GF-D8 (cell line): ENCODE measurements around the gene ROPN1B.
A peak's percentile ranks its signal among the peaks of the same experiment; 100 is the strongest.
"Not testable (repeated sequence)": the region's sequence is repeated elsewhere in the genome, so short reads cannot be mapped to it uniquely, and the experiment has no call there.

Experiments used
- DNase-seq: peaks from one replicate; lab custom pipeline; 2025; lab: John Stamatoyannopoulos, UW

ROPN1B gene

DNA sequence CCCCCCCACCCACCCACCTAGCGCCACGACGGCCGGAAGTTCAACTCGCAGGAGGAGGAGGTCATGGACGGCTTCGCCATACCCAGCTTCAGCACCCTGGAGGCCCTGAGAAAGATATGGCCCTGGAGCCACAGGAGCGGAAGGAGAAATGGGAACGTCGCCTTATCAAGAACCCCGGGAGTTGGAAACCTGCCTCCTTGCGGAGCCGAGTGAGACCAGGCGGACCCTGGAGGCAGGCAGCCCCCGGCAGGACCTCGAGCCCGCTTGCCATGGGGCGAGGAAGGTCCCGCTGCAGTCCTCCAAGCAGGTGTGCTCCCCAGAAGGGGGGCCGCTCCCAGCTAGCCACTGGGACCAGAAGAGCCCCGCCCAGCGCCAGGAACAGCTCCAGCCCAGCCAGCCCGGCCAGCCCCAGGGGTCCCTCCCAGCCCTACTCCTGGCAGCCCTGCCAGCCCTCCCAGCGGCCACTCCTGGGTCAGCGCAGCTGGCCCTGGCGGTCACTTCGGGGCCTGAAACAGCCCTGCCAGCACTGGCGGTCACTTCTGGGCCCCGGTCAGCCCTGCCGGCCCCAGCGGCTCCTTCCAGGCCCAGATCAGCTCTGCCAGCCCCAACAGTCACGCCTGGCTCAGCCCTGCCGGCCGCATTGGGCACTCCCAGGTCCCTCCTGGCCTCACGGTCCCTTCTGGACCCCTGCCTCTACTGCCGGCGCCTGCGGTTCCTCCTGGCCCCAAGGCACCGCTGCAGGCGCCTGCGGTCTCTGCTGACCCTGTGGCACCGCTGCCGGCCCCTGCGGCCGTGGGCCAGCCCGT lies 10.3 kb upstream of the ROPN1B start:
- no peak for DNase-seq

- no peak for DNase-seq
These were observed 9.5 kb upstream of the ROPN1B start for GRCh38 chr3:125959317-125960065.

DNA sequence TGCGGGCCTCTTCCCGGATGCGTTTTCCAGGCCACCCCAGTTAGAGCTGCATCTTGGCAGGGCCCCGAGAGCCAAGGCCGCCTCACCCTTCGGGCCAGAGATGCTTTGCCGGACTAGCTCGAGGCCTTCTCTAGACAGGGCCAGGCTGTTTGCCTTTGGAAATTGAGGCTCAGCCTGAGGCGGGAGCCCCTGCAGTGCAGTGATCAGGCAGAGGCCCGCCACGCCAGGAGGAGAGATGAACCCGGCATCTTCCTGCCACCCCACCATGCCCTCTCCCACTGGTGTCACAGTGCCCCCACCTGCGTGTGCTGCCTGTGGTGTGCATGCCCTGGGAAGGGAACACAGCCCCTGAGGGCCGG lies 8.9 kb upstream of the ROPN1B start:
- no peak for DNase-seq

- no peak for DNase-seq
These were observed 8.3 kb upstream of the ROPN1B start for GRCh38 chr3:125960456-125961288.

GRCh38 chr3:125961289-125961589 lies 7.7 kb upstream of the ROPN1B start:
- no peak for DNase-seq

DNA sequence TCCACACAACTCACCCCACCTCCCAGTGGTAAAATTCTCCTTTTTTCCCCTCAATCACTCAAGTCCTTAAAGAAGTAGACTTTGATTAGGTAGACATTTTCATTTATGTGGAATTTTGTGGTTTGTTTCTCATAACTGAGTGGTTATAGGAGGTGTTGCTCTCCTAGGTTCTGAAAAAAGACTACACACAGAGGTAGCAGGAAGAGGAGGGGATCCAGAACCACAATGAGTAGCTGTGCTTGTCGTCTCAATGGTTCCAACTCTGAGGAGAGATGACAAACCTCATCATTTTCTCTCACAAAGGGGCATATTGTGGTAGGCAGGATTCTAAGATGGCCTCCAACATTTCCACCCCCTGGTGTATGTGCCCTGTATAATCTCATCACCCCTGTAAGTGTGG lies 5.1 kb upstream of the ROPN1B start:
- DNase-seq: not testable (repeated sequence)

- DNase-seq: no peak
These were observed 3.5 kb upstream of the ROPN1B start for GRCh38 chr3:125965505-125965904.

- no peak for DNase-seq
These were observed 1.8 kb upstream of the ROPN1B start for GRCh38 chr3:125967156-125967555.

GRCh38 chr3:125968121-125968520 lies 857 bp upstream of the ROPN1B start:
- not testable (repeated sequence) for DNase-seq

GRCh38 chr3:125971997-125972944 lies 3.3 kb downstream of the ROPN1B start:
- not testable (repeated sequence) for DNase-seq

DNA sequence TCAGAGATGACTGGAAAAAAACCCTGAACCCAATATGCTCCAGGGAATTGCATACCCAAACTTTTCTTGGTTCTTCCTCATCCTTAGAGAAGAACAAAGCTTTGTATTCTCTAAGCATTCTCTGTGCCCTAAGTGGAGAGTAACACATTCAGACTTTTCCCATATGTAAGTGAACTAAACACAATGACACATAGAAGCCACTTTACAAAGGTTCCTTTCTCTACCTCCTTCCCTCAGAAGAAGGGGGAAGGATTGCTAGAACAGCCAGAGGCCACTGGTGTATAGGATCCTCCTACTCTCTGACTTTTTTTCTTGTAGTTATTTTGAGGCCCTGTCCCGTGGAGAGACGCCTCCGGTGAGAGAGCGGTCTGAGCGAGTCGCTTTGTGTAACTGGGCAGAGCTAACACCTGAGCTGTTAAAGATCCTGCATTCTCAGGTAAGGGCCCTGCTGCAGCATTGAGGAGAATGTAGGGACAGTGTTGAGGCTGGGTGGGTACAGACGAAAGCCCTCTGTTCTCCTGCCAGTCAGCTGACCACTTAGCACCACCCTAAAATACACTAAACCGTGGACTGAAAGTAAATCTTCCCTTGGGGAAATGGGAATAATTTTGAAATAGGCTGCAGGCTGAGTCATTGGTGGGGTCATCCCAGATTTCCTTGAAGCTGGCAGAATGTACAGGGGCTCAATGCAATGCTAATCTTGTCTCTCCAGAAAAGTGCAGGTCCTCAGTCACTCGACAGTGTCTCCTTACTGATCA lies 6.4 kb downstream of the ROPN1B start:
- DNase-seq: not testable (repeated sequence)

- DNase-seq: not testable (repeated sequence)
These were observed 7.0 kb downstream of the ROPN1B start for GRCh38 chr3:125976003-125976390.

DNA sequence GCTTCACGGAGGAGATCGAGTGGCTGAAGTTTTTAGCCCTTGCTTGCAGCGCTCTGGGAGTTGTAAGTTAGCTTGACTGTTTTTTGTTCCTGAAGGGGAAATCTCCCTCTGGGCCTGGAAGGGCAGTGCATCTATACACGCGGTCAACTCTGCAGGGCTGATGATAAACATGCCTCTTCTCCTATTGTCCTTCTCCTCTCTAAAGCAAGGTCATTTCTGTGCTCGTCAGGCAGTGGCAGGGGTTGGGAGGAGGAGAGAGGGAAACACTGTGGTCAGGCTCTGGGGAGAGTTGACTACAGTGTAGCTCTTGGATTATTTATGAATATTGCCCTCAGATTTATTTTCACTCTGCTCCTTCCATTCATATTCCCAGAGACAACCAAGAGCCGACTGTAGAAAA lies 8.1 kb downstream of the ROPN1B start:
- DNase-seq: not testable (repeated sequence)

DNA sequence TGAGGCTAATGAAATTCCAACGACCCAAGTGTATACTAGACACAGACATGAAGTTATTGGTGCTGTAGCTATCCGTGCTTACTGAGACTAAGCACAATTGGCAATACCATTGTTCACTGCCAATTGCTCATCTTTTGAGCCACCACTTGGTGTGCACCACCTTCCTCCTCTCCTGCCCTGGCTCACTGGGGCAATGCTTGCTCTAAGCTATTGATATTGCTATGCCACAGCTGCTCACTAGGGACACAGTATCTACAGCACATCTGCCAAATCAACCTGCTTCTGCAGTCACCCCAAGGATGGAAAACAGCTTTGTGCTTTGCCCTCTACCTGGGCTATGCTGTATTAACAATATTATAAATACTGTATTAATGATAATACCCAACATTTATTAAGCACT lies 16.0 kb downstream of the ROPN1B start:
- DNase-seq: not testable (repeated sequence)

DNA sequence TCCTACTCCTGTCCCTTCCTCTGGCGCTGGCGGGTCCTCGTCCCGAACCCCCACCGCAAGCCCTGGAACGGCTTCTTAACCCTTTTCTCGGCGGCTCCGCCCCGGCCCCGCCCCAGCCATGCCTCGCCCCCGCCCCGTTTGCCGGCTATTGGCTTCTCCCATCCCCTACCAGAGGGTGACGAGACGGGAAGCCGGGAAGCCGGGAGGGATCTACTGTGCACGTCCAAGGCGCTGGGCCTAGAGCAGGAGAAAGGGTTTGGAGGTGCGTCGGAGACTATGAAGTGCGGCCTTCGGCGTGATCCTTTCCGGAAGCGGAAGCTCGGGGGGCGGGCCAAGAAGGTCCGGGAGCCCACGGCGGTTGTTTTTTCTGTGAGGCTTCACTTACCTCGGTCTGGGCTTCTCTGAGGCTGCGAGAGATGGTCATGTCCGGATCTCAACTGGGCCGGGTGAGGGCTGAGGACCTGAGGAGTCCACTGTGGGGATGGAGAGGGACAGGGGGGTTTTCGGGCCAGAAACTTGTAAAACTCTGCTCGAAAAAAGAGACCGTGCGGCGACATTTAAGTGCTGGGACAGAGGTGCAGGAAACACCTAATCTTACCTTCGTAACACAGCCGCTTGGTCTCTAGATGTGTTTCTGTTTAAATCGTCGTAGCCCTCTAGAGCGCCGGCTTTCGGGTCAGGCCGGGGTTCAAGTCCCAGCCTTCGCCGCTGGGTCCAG lies 21.4 kb downstream of the ROPN1B start:
- peak; percentile 27 for DNase-seq

GRCh38 chr3:125996751-125997150 lies 27.8 kb downstream of the ROPN1B start:
- not testable (repeated sequence) for DNase-seq

DNA sequence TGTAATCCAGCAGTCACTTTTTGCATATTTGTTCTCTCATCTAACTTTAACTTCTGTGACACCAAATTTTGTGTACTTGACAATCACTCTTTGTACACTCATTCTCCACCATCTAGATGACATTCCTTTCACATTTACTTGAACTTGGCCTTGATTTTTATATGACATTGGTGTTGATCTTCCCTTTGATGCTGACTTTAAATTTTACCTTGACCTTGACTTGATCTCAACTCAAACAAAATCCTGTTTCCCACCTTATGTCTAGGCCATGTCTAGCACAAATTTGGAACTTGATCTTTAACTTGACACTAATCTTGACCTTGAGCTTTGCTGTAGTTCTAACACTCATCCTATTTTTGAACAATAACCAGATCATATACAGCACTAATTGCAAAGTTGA lies 33.2 kb downstream of the ROPN1B start:
- no peak for DNase-seq

- no peak for DNase-seq
These were observed 34.6 kb downstream of the ROPN1B start for GRCh38 chr3:126003447-126004190.

DNA sequence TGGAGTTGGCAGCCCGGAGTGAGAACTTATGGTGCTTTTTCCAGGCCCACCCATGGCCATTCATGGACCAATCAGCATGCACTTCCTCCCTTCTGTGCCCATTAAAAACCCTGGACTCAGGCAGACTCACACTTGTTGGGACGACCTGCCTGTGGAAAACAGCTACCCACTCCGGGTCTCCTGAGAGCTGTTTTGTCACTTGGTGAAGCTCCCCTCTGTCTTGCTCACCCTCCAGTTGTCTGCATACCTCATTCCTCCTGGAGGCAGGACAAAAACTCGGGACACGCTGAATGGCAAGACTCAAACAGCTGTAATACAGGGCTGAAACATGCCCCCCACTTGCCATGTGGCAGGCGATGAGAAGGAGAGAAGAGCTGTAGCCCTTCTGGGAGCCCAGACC lies 35.2 kb downstream of the ROPN1B start:
- no peak for DNase-seq
